ENCODE measurements around the gene KDM4D. TPM values are rescaled to one million over a fixed set of nuclear protein-coding genes. Genes with fewer than 3 reads are reported as not detected.

Gene KDM4D
- total RNA-seq, 1 experiment from 2014 or later, result 2.4 TPM

DNA sequence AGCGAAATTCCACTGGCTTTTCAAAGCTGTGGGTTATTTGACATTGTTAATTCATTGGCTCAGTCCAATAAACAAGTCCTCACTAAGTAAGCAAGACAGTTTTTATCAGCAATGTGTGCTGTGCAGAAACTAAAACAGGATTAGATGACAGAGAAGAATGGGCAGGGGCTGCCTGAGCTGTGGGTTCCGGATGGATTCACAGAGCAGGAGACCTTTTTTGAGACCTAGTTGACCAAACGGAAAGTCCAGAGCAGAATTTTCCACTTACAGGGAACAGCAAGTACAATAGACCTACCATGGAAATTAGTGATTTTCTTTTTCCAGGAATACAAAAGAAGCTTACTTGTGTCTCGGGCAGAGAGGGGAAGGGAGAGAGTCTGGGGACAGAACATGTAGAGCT is 70.5 kb downstream of the KDM4D start:
- H3K36me3 Mint-ChIP-seq, result no peaks in the 10 kb centered on the region
- no peak overlapping the region for H3K27ac Mint-ChIP-seq
- TF ChIP-seq, protein P1, sequence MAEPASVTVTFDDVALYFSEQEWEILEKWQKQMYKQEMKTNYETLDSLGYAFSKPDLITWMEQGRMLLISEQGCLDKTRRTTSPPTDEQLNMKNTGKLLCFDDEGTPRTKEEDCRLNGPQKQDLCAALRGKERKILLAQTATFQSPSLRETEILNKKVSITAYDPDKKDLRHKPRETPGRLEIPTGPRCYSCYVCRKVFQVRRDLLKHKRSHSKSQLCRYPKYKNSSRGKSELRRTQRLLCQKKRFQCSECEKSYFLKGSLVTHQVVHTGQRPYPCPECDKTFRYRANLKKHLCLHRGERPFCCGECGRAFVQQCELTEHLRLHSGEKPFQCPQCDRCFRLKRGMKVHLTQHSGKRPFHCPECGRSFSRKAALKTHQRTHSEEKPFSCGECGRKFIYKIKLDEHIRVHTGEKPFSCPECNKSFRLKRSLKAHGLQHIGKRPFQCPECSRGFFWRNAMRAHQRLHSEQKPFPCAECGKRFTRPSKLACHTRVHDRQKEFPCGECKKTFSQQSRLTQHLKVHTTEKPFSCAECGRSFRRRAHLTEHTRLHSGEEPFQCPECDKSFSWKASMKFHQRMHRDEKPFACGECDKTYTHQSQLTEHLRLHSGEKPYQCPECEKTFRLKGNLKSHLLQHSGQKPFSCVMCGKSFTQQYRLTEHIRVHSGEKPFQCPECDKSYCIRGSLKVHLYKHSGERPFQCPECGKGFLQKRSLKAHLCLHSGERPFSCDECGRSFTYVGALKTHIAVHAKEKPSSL (CRISPR knock-in tag; conservative IDR thresholded peaks at IDR 0.05), result no peak
- TF ChIP-seq, protein P2, sequence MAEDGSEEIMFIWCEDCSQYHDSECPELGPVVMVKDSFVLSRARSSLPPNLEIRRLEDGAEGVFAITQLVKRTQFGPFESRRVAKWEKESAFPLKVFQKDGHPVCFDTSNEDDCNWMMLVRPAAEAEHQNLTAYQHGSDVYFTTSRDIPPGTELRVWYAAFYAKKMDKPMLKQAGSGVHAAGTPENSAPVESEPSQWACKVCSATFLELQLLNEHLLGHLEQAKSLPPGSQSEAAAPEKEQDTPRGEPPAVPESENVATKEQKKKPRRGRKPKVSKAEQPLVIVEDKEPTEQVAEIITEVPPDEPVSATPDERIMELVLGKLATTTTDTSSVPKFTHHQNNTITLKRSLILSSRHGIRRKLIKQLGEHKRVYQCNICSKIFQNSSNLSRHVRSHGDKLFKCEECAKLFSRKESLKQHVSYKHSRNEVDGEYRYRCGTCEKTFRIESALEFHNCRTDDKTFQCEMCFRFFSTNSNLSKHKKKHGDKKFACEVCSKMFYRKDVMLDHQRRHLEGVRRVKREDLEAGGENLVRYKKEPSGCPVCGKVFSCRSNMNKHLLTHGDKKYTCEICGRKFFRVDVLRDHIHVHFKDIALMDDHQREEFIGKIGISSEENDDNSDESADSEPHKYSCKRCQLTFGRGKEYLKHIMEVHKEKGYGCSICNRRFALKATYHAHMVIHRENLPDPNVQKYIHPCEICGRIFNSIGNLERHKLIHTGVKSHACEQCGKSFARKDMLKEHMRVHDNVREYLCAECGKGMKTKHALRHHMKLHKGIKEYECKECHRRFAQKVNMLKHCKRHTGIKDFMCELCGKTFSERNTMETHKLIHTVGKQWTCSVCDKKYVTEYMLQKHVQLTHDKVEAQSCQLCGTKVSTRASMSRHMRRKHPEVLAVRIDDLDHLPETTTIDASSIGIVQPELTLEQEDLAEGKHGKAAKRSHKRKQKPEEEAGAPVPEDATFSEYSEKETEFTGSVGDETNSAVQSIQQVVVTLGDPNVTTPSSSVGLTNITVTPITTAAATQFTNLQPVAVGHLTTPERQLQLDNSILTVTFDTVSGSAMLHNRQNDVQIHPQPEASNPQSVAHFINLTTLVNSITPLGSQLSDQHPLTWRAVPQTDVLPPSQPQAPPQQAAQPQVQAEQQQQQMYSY (CRISPR knock-in tag; IDR thresholded peaks at IDR 0.05), result no peak
- TF ChIP-seq NFE2L1 (CRISPR knock-in tag; IDR thresholded peaks at IDR 0.05) (no peak), JUN (CRISPR knock-in tag; IDR thresholded peaks at IDR 0.05) (no peak), ZNF138 (CRISPR knock-in tag; conservative IDR thresholded peaks at IDR 0.05) (no peak)
- TF ChIP-seq, protein P3, sequence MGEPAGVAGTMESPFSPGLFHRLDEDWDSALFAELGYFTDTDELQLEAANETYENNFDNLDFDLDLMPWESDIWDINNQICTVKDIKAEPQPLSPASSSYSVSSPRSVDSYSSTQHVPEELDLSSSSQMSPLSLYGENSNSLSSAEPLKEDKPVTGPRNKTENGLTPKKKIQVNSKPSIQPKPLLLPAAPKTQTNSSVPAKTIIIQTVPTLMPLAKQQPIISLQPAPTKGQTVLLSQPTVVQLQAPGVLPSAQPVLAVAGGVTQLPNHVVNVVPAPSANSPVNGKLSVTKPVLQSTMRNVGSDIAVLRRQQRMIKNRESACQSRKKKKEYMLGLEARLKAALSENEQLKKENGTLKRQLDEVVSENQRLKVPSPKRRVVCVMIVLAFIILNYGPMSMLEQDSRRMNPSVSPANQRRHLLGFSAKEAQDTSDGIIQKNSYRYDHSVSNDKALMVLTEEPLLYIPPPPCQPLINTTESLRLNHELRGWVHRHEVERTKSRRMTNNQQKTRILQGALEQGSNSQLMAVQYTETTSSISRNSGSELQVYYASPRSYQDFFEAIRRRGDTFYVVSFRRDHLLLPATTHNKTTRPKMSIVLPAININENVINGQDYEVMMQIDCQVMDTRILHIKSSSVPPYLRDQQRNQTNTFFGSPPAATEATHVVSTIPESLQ (CRISPR knock-in tag; IDR thresholded peaks at IDR 0.05), result no peak
- TF ChIP-seq, protein P4, sequence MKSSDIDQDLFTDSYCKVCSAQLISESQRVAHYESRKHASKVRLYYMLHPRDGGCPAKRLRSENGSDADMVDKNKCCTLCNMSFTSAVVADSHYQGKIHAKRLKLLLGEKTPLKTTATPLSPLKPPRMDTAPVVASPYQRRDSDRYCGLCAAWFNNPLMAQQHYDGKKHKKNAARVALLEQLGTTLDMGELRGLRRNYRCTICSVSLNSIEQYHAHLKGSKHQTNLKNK (CRISPR knock-in tag; IDR thresholded peaks at IDR 0.05), result no peak
- no peak overlapping the region for H3K4me3 Mint-ChIP-seq
- H3K27me3 Mint-ChIP-seq (ENCODE audit: low read depth), result peaks cover 9% of the 10 kb centered on the region; the same call in 1 of the 2 replicates
- no peak for DNase-seq (ENCODE audit: low spot score)
- H3K9me3 Mint-ChIP-seq, result no peaks in the 10 kb centered on the region
- H3K4me1 Mint-ChIP-seq, result no peaks in the 10 kb centered on the region
- ChIA-PET POLR2A (no interaction called here), CTCF (no interaction called here)
- ATAC-seq, result no peak

DNA sequence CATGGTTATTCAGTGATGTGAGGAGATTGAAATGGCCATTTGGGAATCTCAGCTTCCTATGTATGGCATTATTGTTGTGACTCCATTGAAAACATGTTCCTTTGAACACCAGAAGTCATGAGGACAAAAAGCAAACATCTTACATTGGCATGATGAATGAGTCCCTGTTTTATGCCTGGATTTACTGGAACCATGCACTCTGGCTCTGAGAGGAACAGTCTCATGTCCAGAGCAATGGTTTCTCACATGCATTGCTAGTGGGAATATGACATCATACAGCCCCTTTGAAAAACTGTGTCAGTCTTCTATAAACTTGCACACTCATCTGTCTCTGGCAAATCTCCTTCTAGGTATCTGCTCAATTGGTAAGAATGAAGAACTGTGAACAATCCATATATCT is 72.3 kb downstream of the KDM4D start:
- no peak overlapping the region for H3K4me3 Mint-ChIP-seq
- TF ChIP-seq, protein P5, sequence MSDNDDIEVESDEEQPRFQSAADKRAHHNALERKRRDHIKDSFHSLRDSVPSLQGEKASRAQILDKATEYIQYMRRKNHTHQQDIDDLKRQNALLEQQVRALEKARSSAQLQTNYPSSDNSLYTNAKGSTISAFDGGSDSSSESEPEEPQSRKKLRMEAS (CRISPR knock-in tag; IDR thresholded peaks at IDR 0.05), result no peak
- TF ChIP-seq, protein P6, sequence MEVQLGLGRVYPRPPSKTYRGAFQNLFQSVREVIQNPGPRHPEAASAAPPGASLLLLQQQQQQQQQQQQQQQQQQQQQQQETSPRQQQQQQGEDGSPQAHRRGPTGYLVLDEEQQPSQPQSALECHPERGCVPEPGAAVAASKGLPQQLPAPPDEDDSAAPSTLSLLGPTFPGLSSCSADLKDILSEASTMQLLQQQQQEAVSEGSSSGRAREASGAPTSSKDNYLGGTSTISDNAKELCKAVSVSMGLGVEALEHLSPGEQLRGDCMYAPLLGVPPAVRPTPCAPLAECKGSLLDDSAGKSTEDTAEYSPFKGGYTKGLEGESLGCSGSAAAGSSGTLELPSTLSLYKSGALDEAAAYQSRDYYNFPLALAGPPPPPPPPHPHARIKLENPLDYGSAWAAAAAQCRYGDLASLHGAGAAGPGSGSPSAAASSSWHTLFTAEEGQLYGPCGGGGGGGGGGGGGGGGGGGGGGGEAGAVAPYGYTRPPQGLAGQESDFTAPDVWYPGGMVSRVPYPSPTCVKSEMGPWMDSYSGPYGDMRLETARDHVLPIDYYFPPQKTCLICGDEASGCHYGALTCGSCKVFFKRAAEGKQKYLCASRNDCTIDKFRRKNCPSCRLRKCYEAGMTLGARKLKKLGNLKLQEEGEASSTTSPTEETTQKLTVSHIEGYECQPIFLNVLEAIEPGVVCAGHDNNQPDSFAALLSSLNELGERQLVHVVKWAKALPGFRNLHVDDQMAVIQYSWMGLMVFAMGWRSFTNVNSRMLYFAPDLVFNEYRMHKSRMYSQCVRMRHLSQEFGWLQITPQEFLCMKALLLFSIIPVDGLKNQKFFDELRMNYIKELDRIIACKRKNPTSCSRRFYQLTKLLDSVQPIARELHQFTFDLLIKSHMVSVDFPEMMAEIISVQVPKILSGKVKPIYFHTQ (CRISPR knock-in tag; IDR thresholded peaks at IDR 0.05), result no peak
- TF ChIP-seq, protein P2 (CRISPR knock-in tag; IDR thresholded peaks at IDR 0.05), result no peak
- TF ChIP-seq, protein P7, sequence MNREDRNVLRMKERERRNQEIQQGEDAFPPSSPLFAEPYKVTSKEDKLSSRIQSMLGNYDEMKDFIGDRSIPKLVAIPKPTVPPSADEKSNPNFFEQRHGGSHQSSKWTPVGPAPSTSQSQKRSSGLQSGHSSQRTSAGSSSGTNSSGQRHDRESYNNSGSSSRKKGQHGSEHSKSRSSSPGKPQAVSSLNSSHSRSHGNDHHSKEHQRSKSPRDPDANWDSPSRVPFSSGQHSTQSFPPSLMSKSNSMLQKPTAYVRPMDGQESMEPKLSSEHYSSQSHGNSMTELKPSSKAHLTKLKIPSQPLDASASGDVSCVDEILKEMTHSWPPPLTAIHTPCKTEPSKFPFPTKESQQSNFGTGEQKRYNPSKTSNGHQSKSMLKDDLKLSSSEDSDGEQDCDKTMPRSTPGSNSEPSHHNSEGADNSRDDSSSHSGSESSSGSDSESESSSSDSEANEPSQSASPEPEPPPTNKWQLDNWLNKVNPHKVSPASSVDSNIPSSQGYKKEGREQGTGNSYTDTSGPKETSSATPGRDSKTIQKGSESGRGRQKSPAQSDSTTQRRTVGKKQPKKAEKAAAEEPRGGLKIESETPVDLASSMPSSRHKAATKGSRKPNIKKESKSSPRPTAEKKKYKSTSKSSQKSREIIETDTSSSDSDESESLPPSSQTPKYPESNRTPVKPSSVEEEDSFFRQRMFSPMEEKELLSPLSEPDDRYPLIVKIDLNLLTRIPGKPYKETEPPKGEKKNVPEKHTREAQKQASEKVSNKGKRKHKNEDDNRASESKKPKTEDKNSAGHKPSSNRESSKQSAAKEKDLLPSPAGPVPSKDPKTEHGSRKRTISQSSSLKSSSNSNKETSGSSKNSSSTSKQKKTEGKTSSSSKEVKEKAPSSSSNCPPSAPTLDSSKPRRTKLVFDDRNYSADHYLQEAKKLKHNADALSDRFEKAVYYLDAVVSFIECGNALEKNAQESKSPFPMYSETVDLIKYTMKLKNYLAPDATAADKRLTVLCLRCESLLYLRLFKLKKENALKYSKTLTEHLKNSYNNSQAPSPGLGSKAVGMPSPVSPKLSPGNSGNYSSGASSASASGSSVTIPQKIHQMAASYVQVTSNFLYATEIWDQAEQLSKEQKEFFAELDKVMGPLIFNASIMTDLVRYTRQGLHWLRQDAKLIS (CRISPR knock-in tag; IDR thresholded peaks at IDR 0.05; ENCODE audit: borderline replicate concordance), result no peak
- TF ChIP-seq TEAD1 (CRISPR knock-in tag; IDR thresholded peaks at IDR 0.05), result no peak
- H3K4me1 Mint-ChIP-seq, result no peaks in the 10 kb centered on the region
- peaks cover 9% of the 10 kb centered on the region; the same call in 1 of the 2 replicates for H3K27me3 Mint-ChIP-seq (ENCODE audit: low read depth)
- no peaks in the 10 kb centered on the region for H3K9me3 Mint-ChIP-seq
- no peak for ATAC-seq
- ChIA-PET CTCF (no interaction called here), POLR2A (no interaction called here)
- H3K27ac Mint-ChIP-seq, result no peak overlapping the region
- H3K36me3 Mint-ChIP-seq, result no peaks in the 10 kb centered on the region
- DNase-seq (ENCODE audit: low spot score), result no peak
